B cell (primary cell): ENCODE measurements around the gene SLC12A3. TPM values are rescaled to one million over a fixed set of nuclear protein-coding genes. Genes with fewer than 3 reads are reported as not detected.

Source experiments
- ATAC-seq: fragments of 200-7000 bp; cut with Tn5 transposase; one replicate; pipeline ENCODE4 v1.10.0; 2021; ENCODE audit warnings: low read depth, mild to moderate bottlenecking, moderate number of reproducible peaks, moderate library complexity
- CTCF ChIA-PET: fragments of 350-600 bp; sonication (Branson Sonifier 250); formaldehyde crosslinking; loops from one replicate; lab custom pipeline; 2021; ENCODE audit warnings: antibody characterized with exemption, inconsistent platforms; lab: Charles Lee
- POLR2A ChIA-PET: fragments of 350-600 bp; sonication (Branson Sonifier 250); formaldehyde crosslinking; loops from one replicate; lab custom pipeline; 2021; ENCODE audit warnings: antibody characterized with exemption; lab: Charles Lee
- DNase-seq: peaks from one replicate; pipeline ENCODE4 v3.0.0; 2013
- H2AFZ ChIP-seq: 2 replicates; pipeline ENCODE4 v1.6.1; 2012; ENCODE audit warnings: mild to moderate bottlenecking, low read depth, low read length; ENCODE audit not compliant: insufficient read depth, poor library complexity, severe bottlenecking
- H3K27ac ChIP-seq, 2 donors: 1 replicate in 1 of 2; 2 replicates in 1 of 2; pipeline ENCODE4 v1.5.1; 2012 to 2013; ENCODE audit warnings: low read length in 2 of 2, mild to moderate bottlenecking in 2 of 2, moderate library complexity in 1 of 2
- H3K27me3 ChIP-seq, 4 experiments: fragments of 200-600 bp in 1 of 4; sonication (generic) in 1 of 4; replicated peaks in 1 of 4; 1 replicate in 2 of 4; 2 replicates in 2 of 4; pipeline versions ENCODE4 v1.6.1 to v1.7.0; 2013 to 2016; ENCODE audit warnings: low read length in 3 of 4, mild to moderate bottlenecking in 2 of 4, mixed read lengths in 1 of 4, moderate library complexity in 1 of 4; ENCODE audit not compliant: insufficient read depth in 4 of 4, control insufficient read depth in 3 of 4; ENCODE audit errors: control extremely low read depth in 1 of 4
- H3K36me3 ChIP-seq, 2 experiments: replicated peaks in 1 of 2; 1 replicate in 1 of 2; 2 replicates in 1 of 2; pipeline versions ENCODE4 v1.6.1 to v1.7.1; 2013; ENCODE audit warnings: low read length in 1 of 2; ENCODE audit not compliant: insufficient read depth in 2 of 2, control insufficient read depth in 1 of 2; ENCODE audit errors: control extremely low read depth in 1 of 2, extremely low read depth in 1 of 2
- H3K4me1 ChIP-seq, 2 donors: fragments of 200-600 bp in 1 of 2; sonication (generic) in 1 of 2; 1 replicate in 1 of 2; 2 replicates in 1 of 2; pipeline versions ENCODE4 v1.5.1 to v1.6.1; 2013 to 2017; ENCODE audit warnings: low read length in 2 of 2; ENCODE audit not compliant: control insufficient read depth in 2 of 2, insufficient read depth in 2 of 2
- H3K4me2 ChIP-seq: replicated peaks from 2 replicates; pipeline ENCODE3; 2012; ENCODE audit warnings: mild to moderate bottlenecking, low read depth, low read length; ENCODE audit not compliant: poor library complexity, severe bottlenecking
- H3K4me3 ChIP-seq, 5 experiments: fragments of 200-600 bp in 1 of 5; sonication (generic) in 1 of 5; 1 replicate in 3 of 5; 2 replicates in 2 of 5; pipeline versions ENCODE4 v1.5.1 to v1.7.0; 2011 to 2016; ENCODE audit warnings: low read length in 4 of 5, mild to moderate bottlenecking in 4 of 5, low read depth in 2 of 5, control low read depth in 1 of 5, moderate library complexity in 1 of 5; ENCODE audit not compliant: insufficient read depth in 1 of 5; ENCODE audit errors: control extremely low read depth in 1 of 5, extremely low read depth in 1 of 5
- H3K79me2 ChIP-seq: fragments of 200-600 bp; sonication (generic); one replicate; pipeline ENCODE4 v1.6.0; 2016; ENCODE audit warnings: low read length; ENCODE audit not compliant: control insufficient read depth, insufficient read depth
- H3K9ac ChIP-seq: fragments of 200-600 bp; sonication (generic); 2 replicates; pipeline ENCODE4 v1.6.1; 2017; ENCODE audit warnings: mild to moderate bottlenecking, low read length, moderate library complexity
- H3K9me3 ChIP-seq, 3 donors: one replicate each; pipeline versions ENCODE4 v1.6.1 to v1.7.1; 2013; ENCODE audit warnings: low read length in 2 of 3; ENCODE audit not compliant: control insufficient read depth in 2 of 3, insufficient read depth in 1 of 3; ENCODE audit errors: control extremely low read depth in 1 of 3
- H4K20me1 ChIP-seq: 2 replicates; pipeline ENCODE4 v1.6.0; 2012; ENCODE audit warnings: mild to moderate bottlenecking, low read length; ENCODE audit not compliant: insufficient read depth, control insufficient read depth, poor library complexity, severe bottlenecking
- H3K27ac Mint-ChIP-seq: one replicate; pipeline ENCODE4 v1.8.0; 2021; ENCODE audit warnings: mixed read lengths
- H3K27me3 Mint-ChIP-seq: one replicate; pipeline ENCODE4 v1.8.0; 2021; ENCODE audit warnings: mixed read lengths
- H3K4me1 Mint-ChIP-seq: one replicate; pipeline ENCODE4 v1.8.0; 2021; ENCODE audit warnings: mixed read lengths
- H3K4me3 Mint-ChIP-seq: one replicate; pipeline ENCODE4 v1.8.0; 2021; ENCODE audit warnings: mixed read lengths
- H3K9me3 Mint-ChIP-seq: one replicate; pipeline ENCODE4 v1.8.0; 2022; ENCODE audit warnings: mixed read lengths; ENCODE audit not compliant: insufficient read depth
- EZH2 ChIP-seq: IDR thresholded peaks from 2 replicates; pipeline ENCODE4 v1.6.1; 2012; ENCODE audit warnings: borderline replicate concordance, low read depth, mild to moderate bottlenecking, moderate library complexity, low read length; ENCODE audit not compliant: insufficient read depth, poor library complexity, severe bottlenecking
- WGBS: methylation state at CpG from one replicate; pipeline ENCODE4 v1.1.5; 2013; ENCODE audit warnings: missing lambda C conversion rate; ENCODE audit not compliant: insufficient coverage; 5-methylcytosine and 5-hydroxymethylcytosine counted together
- intact Hi-C: fragments of 100-400 bp; cut with micrococcal nuclease; formaldehyde crosslinking; loops from one replicate; pipeline ENCODE4 v1.10.0; 2022
- polyA plus RNA-seq: library from polyadenylated mRNA; depleted of rRNA; stranded (reverse); fragments of >200 nt; gene quantifications from 2 replicates; pipeline ENCODE4 v1.2.3, GENCODE V29; 2012
- total RNA-seq, 2 donors: library from RNA; stranded (reverse); fragments of 120-200 nt in 1 of 2; gene quantifications; 1 replicate in 1 of 2; 2 replicates in 1 of 2; pipeline versions ENCODE4 v1.2.3 to v1.2.4, GENCODE V29; 2013 to 2022
- TF ChIP-seq, protein P1 (sequence below): fragments of 200-600 bp; IDR thresholded peaks from one replicate; pipeline ENCODE4 v1.8.0; 2022; ENCODE audit warnings: antibody characterized with exemption, mild to moderate bottlenecking

Gene SLC12A3
- total and polyA plus RNA-seq, 2 donors (not counting 1 experiment from before 2014, with no cell fraction given), result 1.3 to 4.9 TPM

DNA sequence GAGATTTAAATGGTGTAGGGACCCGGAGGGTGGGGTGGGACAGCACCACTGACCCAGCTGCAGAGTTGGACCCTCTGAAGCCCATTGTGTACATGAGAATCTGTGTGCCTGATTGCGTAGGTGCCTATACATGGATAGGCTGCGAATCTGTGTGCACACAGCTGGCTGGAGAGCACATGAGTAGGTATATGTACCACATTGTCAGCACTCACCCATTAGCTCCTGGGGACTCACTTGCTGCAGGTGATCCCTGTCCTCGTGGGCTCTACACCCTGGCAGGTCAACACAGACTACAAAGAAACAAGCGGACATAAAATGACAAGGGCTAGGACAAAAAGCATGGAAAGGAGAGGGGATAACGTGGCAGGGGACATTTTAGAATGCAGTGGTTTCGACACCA is 85.4 kb downstream of the SLC12A3 start:
- CTCF ChIA-PET, result interaction anchor here (0.9 to 11.7 kb wide), 11 partner anchors 9 to 141 kb away, joined by 3 to 118 read pairs (median 7); partner anchors contain the start of genes CETP and SLC12A3
- Histone ChIP-seq H3K27ac (peak overlapping the region; percentile 41 to 58), H3K4me3 (no peak overlapping the region), H3K9ac (no peak overlapping the region), H3K4me1 (peaks cover 24 to 26% of the 10 kb centered on the region in 2 donors), H3K9me3 (no peaks in the 10 kb centered on the region), H3K4me2 (peak overlapping the region; percentile 68), H2AFZ (no peak overlapping the region), H4K20me1 (no peaks in the 10 kb centered on the region), H3K36me3 (peaks cover 0 to 15% of the 10 kb centered on the region in 2 experiments), H3K27me3 (no peaks in the 10 kb centered on the region), H3K79me2 (no peaks in the 10 kb centered on the region)
- Mint-ChIP-seq H3K27me3 (no peaks in the 10 kb centered on the region), H3K27ac (peak overlapping the region; percentile 83), H3K9me3 (no peaks in the 10 kb centered on the region), H3K4me1 (peaks cover 41% of the 10 kb centered on the region), H3K4me3 (peak overlapping the region; percentile 68)
- TF ChIP-seq EZH2, result no peak
- TF ChIP-seq, protein P1, sequence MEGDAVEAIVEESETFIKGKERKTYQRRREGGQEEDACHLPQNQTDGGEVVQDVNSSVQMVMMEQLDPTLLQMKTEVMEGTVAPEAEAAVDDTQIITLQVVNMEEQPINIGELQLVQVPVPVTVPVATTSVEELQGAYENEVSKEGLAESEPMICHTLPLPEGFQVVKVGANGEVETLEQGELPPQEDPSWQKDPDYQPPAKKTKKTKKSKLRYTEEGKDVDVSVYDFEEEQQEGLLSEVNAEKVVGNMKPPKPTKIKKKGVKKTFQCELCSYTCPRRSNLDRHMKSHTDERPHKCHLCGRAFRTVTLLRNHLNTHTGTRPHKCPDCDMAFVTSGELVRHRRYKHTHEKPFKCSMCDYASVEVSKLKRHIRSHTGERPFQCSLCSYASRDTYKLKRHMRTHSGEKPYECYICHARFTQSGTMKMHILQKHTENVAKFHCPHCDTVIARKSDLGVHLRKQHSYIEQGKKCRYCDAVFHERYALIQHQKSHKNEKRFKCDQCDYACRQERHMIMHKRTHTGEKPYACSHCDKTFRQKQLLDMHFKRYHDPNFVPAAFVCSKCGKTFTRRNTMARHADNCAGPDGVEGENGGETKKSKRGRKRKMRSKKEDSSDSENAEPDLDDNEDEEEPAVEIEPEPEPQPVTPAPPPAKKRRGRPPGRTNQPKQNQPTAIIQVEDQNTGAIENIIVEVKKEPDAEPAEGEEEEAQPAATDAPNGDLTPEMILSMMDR, result no peak
- no peak for ATAC-seq
- POLR2A ChIA-PET, result interaction anchor here (0.6 to 3.1 kb wide), 10 partner anchors 9 to 96 kb away, joined by 3 to 22 read pairs (median 6); partner anchors contain the start of gene HERPUD1
- intact Hi-C loops, result loop anchor here (5.0 kb wide), 1 partner anchor 38 kb away; no protein-coding TSS in a partner anchor
- no peak for DNase-seq
- WGBS, result 80% methylated on average over 6 of the region's 7 CpGs
